Liver (tissue), 3 donors: ENCODE results near the gene NEK2.

ENCODE experiments used
- CTCF ChIP-seq: fragments of 150-350 bp; IDR thresholded peaks from 2 replicates; pipeline ENCODE4 v1.5.1; 2017; ENCODE audit warnings: improper control_type of control experiment, low read depth, low read length; ENCODE audit not compliant: missing input control
- JUND ChIP-seq, 2 donors: IDR thresholded peaks; 2 replicates each; pipeline ENCODE4 v1.6.1; 2016; ENCODE audit warnings: antibody characterized with exemption in 2 of 2
- RAD21 ChIP-seq, 2 donors: IDR thresholded peaks; 2 replicates each; pipeline ENCODE4 v1.6.1; 2016; ENCODE audit warnings: antibody characterized with exemption in 2 of 2, mild to moderate bottlenecking in 2 of 2
- REST ChIP-seq: IDR thresholded peaks from 2 replicates; pipeline ENCODE4 v1.6.1; 2016; ENCODE audit warnings: antibody characterized with exemption, mild to moderate bottlenecking
- TAF1 ChIP-seq: conservative IDR thresholded peaks from 2 replicates; pipeline ENCODE4 v1.6.1; 2016; ENCODE audit warnings: antibody characterized with exemption, mild to moderate bottlenecking
- YY1 ChIP-seq: IDR thresholded peaks from 2 replicates; pipeline ENCODE4 v1.6.1; 2016; ENCODE audit warnings: antibody characterized with exemption, mild to moderate bottlenecking
- donor health status: healthy.
- donor health status: healthy.

GRCh38 chr1:211643324-211644212 lies 31.9 kb downstream of the NEK2 start:
- TF ChIP-seq JUND (IDR thresholded peaks at IDR 0.05) (peak in 1 of 2 donors; percentile 20), CTCF (no peak), YY1 (peak; percentile 74), RAD21 (IDR thresholded peaks at IDR 0.05) (no peak), REST (peak; percentile 19), TAF1 (no peak)
